ENCODE results near the gene ZNF263.

DNA sequence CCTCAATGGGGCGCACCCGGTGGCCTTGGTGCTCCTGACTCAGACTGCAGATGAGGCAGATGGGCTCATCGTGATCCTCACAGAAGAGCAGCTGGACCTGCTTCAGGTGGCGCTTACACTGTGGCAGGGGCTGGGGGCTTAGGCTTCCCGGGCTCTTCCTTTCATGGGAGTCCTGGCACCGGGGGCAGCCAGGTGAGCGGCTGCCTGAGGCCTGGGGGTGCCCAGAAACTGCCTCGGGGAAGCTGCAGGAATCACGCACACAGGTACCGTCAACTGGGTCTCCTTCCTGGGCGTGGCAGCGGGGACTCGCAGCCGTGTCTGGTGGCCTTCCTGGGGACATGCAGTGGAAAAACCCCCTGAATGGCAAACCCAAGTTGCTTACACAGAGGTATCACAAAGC lies 33.8 kb upstream of the ZNF263 start:
- TF ChIP-seq, protein P1, sequence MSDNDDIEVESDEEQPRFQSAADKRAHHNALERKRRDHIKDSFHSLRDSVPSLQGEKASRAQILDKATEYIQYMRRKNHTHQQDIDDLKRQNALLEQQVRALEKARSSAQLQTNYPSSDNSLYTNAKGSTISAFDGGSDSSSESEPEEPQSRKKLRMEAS (CRISPR knock-in tag; IDR thresholded peaks at IDR 0.05): no peak
- TF ChIP-seq, protein P2, sequence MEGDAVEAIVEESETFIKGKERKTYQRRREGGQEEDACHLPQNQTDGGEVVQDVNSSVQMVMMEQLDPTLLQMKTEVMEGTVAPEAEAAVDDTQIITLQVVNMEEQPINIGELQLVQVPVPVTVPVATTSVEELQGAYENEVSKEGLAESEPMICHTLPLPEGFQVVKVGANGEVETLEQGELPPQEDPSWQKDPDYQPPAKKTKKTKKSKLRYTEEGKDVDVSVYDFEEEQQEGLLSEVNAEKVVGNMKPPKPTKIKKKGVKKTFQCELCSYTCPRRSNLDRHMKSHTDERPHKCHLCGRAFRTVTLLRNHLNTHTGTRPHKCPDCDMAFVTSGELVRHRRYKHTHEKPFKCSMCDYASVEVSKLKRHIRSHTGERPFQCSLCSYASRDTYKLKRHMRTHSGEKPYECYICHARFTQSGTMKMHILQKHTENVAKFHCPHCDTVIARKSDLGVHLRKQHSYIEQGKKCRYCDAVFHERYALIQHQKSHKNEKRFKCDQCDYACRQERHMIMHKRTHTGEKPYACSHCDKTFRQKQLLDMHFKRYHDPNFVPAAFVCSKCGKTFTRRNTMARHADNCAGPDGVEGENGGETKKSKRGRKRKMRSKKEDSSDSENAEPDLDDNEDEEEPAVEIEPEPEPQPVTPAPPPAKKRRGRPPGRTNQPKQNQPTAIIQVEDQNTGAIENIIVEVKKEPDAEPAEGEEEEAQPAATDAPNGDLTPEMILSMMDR (IDR thresholded peaks at IDR 0.05): no peak
- no peak for TF ChIP-seq CBFB (CRISPR knock-in tag; IDR thresholded peaks at IDR 0.05; ENCODE audit: low read depth)
- TF ChIP-seq, protein P3, sequence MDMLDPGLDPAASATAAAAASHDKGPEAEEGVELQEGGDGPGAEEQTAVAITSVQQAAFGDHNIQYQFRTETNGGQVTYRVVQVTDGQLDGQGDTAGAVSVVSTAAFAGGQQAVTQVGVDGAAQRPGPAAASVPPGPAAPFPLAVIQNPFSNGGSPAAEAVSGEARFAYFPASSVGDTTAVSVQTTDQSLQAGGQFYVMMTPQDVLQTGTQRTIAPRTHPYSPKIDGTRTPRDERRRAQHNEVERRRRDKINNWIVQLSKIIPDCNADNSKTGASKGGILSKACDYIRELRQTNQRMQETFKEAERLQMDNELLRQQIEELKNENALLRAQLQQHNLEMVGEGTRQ (CRISPR knock-in tag; IDR thresholded peaks at IDR 0.05): no peak
- TF ChIP-seq, protein P4, sequence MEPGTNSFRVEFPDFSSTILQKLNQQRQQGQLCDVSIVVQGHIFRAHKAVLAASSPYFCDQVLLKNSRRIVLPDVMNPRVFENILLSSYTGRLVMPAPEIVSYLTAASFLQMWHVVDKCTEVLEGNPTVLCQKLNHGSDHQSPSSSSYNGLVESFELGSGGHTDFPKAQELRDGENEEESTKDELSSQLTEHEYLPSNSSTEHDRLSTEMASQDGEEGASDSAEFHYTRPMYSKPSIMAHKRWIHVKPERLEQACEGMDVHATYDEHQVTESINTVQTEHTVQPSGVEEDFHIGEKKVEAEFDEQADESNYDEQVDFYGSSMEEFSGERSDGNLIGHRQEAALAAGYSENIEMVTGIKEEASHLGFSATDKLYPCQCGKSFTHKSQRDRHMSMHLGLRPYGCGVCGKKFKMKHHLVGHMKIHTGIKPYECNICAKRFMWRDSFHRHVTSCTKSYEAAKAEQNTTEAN (CRISPR knock-in tag; IDR thresholded peaks at IDR 0.05): no peak
- TF ChIP-seq RELA (CRISPR knock-in tag; IDR thresholded peaks at IDR 0.05; ENCODE audit: borderline replicate concordance): no peak
- TF ChIP-seq, protein P5, sequence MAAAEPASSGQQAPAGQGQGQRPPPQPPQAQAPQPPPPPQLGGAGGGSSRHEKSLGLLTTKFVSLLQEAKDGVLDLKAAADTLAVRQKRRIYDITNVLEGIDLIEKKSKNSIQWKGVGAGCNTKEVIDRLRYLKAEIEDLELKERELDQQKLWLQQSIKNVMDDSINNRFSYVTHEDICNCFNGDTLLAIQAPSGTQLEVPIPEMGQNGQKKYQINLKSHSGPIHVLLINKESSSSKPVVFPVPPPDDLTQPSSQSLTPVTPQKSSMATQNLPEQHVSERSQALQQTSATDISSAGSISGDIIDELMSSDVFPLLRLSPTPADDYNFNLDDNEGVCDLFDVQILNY (CRISPR knock-in tag; IDR thresholded peaks at IDR 0.05): no peak
- TF ChIP-seq TCF7 (CRISPR knock-in tag; IDR thresholded peaks at IDR 0.05; ENCODE audit: low read depth): no peak
- TF ChIP-seq, protein P6, sequence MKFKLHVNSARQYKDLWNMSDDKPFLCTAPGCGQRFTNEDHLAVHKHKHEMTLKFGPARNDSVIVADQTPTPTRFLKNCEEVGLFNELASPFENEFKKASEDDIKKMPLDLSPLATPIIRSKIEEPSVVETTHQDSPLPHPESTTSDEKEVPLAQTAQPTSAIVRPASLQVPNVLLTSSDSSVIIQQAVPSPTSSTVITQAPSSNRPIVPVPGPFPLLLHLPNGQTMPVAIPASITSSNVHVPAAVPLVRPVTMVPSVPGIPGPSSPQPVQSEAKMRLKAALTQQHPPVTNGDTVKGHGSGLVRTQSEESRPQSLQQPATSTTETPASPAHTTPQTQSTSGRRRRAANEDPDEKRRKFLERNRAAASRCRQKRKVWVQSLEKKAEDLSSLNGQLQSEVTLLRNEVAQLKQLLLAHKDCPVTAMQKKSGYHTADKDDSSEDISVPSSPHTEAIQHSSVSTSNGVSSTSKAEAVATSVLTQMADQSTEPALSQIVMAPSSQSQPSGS (CRISPR knock-in tag; IDR thresholded peaks at IDR 0.05; ENCODE audit: borderline replicate concordance, low read depth): no peak
- TF ChIP-seq, protein P7, sequence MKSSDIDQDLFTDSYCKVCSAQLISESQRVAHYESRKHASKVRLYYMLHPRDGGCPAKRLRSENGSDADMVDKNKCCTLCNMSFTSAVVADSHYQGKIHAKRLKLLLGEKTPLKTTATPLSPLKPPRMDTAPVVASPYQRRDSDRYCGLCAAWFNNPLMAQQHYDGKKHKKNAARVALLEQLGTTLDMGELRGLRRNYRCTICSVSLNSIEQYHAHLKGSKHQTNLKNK (CRISPR knock-in tag; IDR thresholded peaks at IDR 0.05): no peak
- no peak for TF ChIP-seq NR2C2 (CRISPR knock-in tag; IDR thresholded peaks at IDR 0.05)
- no peak for TF ChIP-seq CREB1 (CRISPR knock-in tag; IDR thresholded peaks at IDR 0.05)
- TF ChIP-seq, protein P8, sequence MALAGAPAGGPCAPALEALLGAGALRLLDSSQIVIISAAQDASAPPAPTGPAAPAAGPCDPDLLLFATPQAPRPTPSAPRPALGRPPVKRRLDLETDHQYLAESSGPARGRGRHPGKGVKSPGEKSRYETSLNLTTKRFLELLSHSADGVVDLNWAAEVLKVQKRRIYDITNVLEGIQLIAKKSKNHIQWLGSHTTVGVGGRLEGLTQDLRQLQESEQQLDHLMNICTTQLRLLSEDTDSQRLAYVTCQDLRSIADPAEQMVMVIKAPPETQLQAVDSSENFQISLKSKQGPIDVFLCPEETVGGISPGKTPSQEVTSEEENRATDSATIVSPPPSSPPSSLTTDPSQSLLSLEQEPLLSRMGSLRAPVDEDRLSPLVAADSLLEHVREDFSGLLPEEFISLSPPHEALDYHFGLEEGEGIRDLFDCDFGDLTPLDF (CRISPR knock-in tag; IDR thresholded peaks at IDR 0.05): no peak
- TF ChIP-seq ZNF423 (CRISPR knock-in tag; IDR thresholded peaks at IDR 0.05): no peak

Measured in WTC11 (cell line).